Ectodermal cell (in vitro differentiated cells): ENCODE measurements around the gene PDZRN3.

Experiments
- H3K27ac ChIP-seq: 2 replicates; pipeline ENCODE4 v1.7.0; 2013; ENCODE audit warnings: mild to moderate bottlenecking, low read depth, low read length; ENCODE audit not compliant: insufficient read depth, poor library complexity, severe bottlenecking
- H3K27me3 ChIP-seq: 2 replicates; pipeline ENCODE4 v1.7.0; 2013; ENCODE audit warnings: mild to moderate bottlenecking, low read length; ENCODE audit not compliant: insufficient read depth, control insufficient read depth, poor library complexity, severe bottlenecking
- H3K36me3 ChIP-seq: one replicate; pipeline ENCODE4 v1.7.0; 2013; ENCODE audit warnings: low read length; ENCODE audit not compliant: control insufficient read depth, insufficient read depth
- H3K4me1 ChIP-seq: one replicate; pipeline ENCODE4 v1.7.0; 2013; ENCODE audit warnings: low read length; ENCODE audit not compliant: control insufficient read depth, insufficient read depth
- H3K4me3 ChIP-seq: 2 replicates; pipeline ENCODE4 v1.7.0; 2013; ENCODE audit warnings: low read depth, low read length, control low read depth; ENCODE audit not compliant: insufficient read depth
- H3K9me3 ChIP-seq: 2 replicates; pipeline ENCODE4 v1.7.0; 2013; ENCODE audit warnings: mild to moderate bottlenecking, low read length, moderate library complexity; ENCODE audit not compliant: control insufficient read depth
- whole genome bisulfite sequencing, 2 experiments: methylation state at CpG; one replicate each; pipeline ENCODE4 v1.1.7; 2013; ENCODE audit warnings: missing lambda C conversion rate in 2 of 2; 5-methylcytosine and 5-hydroxymethylcytosine counted together

Gene PDZRN3

GRCh38 chr3:73535137-73535536 is 89.6 kb downstream of the PDZRN3 start:
- Histone ChIP-seq H3K4me3 (no peak overlapping the region), H3K9me3 (no peaks in the 10 kb centered on the region), H3K27me3 (no peaks in the 10 kb centered on the region), H3K27ac (no peak overlapping the region), H3K36me3 (no peaks in the 10 kb centered on the region), H3K4me1 (no peaks in the 10 kb centered on the region)

- H3K4me1 ChIP-seq, result peaks cover 2% of the 10 kb centered on the region
- WGBS, 2 experiments, result 88 to 91% methylated on average over 4 of the region's 4 CpGs
- H3K36me3 ChIP-seq, result no peaks in the 10 kb centered on the region
- H3K9me3 ChIP-seq, result no peaks in the 10 kb centered on the region
- no peak overlapping the region for H3K4me3 ChIP-seq
- no peaks in the 10 kb centered on the region for H3K27me3 ChIP-seq
- H3K27ac ChIP-seq, result no peak overlapping the region
Observed at GRCh38 chr3:73530022-73530396, 94.7 kb downstream of the PDZRN3 start.

GRCh38 chr3:73529308-73530021 is 95.3 kb downstream of the PDZRN3 start:
- H3K27ac ChIP-seq, result no peak overlapping the region
- no peaks in the 10 kb centered on the region for H3K9me3 ChIP-seq

GRCh38 chr3:73525591-73525990 is 99.2 kb downstream of the PDZRN3 start:
- no peaks in the 10 kb centered on the region for H3K9me3 ChIP-seq
- H3K4me1 ChIP-seq, result peaks cover 2% of the 10 kb centered on the region
- H3K27ac ChIP-seq, result no peak overlapping the region
- H3K27me3 ChIP-seq, result no peaks in the 10 kb centered on the region
- no peaks in the 10 kb centered on the region for H3K36me3 ChIP-seq
- WGBS, 2 experiments, result 92% methylated on average over 6 of the region's 6 CpGs
- H3K4me3 ChIP-seq, result no peak overlapping the region

More at GRCh38 chr3:73529308-73530021, 95.3 kb downstream of the PDZRN3 start:
- WGBS, 2 experiments, result 74 to 79% methylated on average over 3 of the region's 3 CpGs
- peaks cover 2% of the 10 kb centered on the region for H3K4me1 ChIP-seq
- H3K27me3 ChIP-seq, result no peaks in the 10 kb centered on the region
- H3K4me3 ChIP-seq, result no peak overlapping the region
- no peaks in the 10 kb centered on the region for H3K36me3 ChIP-seq

- Histone ChIP-seq H3K4me1 (no peaks in the 10 kb centered on the region), H3K4me3 (no peak overlapping the region), H3K27ac (no peak overlapping the region), H3K9me3 (no peaks in the 10 kb centered on the region), H3K36me3 (no peaks in the 10 kb centered on the region), H3K27me3 (no peaks in the 10 kb centered on the region)
- 91 to 95% methylated on average over 2 of the region's 2 CpGs for WGBS, 2 experiments
Observed at GRCh38 chr3:73523661-73524060, 101.1 kb downstream of the PDZRN3 start.

- no peaks in the 10 kb centered on the region for H3K27me3 ChIP-seq
- no peaks in the 10 kb centered on the region for H3K4me1 ChIP-seq
- no peaks in the 10 kb centered on the region for H3K9me3 ChIP-seq
- no peak overlapping the region for H3K4me3 ChIP-seq
- WGBS, 2 experiments, result 90 to 92% methylated on average over 7 of the region's 7 CpGs
- no peak overlapping the region for H3K27ac ChIP-seq
- H3K36me3 ChIP-seq, result no peaks in the 10 kb centered on the region
Observed at GRCh38 chr3:73521734-73522336, 102.9 kb downstream of the PDZRN3 start.

- Histone ChIP-seq H3K4me3 (no peak overlapping the region), H3K36me3 (no peaks in the 10 kb centered on the region), H3K27me3 (no peaks in the 10 kb centered on the region), H3K27ac (no peak overlapping the region), H3K4me1 (no peaks in the 10 kb centered on the region), H3K9me3 (no peaks in the 10 kb centered on the region)
- 91 to 93% methylated on average over 13 of the region's 13 CpGs for WGBS, 2 experiments
Observed at GRCh38 chr3:73520931-73521461, 103.7 kb downstream of the PDZRN3 start.

GRCh38 chr3:73516631-73517030 is 108.1 kb downstream of the PDZRN3 start:
- no peak overlapping the region for H3K4me3 ChIP-seq
- H3K27me3 ChIP-seq, result no peaks in the 10 kb centered on the region
- H3K36me3 ChIP-seq, result no peaks in the 10 kb centered on the region
- WGBS, 2 experiments, result 92 to 97% methylated on average over 5 of the region's 5 CpGs
- H3K4me1 ChIP-seq, result peaks cover 2% of the 10 kb centered on the region
- no peak overlapping the region for H3K27ac ChIP-seq
- H3K9me3 ChIP-seq, result no peaks in the 10 kb centered on the region

GRCh38 chr3:73513260-73513659 is 111.5 kb downstream of the PDZRN3 start:
- no peaks in the 10 kb centered on the region for H3K27me3 ChIP-seq
- no peak overlapping the region for H3K27ac ChIP-seq
- no peak overlapping the region for H3K4me3 ChIP-seq
- no peaks in the 10 kb centered on the region for H3K36me3 ChIP-seq
- WGBS, 2 experiments, result 89 to 91% methylated on average over 5 of the region's 5 CpGs
- no peaks in the 10 kb centered on the region for H3K9me3 ChIP-seq
- H3K4me1 ChIP-seq, result peaks cover 17% of the 10 kb centered on the region

GRCh38 chr3:73511571-73512525 is 112.9 kb downstream of the PDZRN3 start:
- WGBS, 2 experiments, result 51 to 58% methylated on average over 19 to 21 of the region's 21 CpGs
- Histone ChIP-seq H3K4me3 (no peak overlapping the region), H3K27me3 (no peaks in the 10 kb centered on the region), H3K27ac (no peak overlapping the region), H3K4me1 (peaks cover 17% of the 10 kb centered on the region), H3K9me3 (no peaks in the 10 kb centered on the region), H3K36me3 (no peaks in the 10 kb centered on the region)
